Activated T-cell treated with anti-CD3 and anti-CD28 coated beads for 4 hours (primary cell): ENCODE measurements around the gene CSRNP3.
"Not testable (repeated sequence)": the region's sequence is repeated elsewhere in the genome, so short reads cannot be mapped to it uniquely, and the experiment has no call there.

Experiments
- DNase-seq: peaks from one replicate; pipeline ENCODE4 v3.0.0-alpha.2; 2020

Gene CSRNP3

GRCh38 chr2:165558832-165559231 lies 89.3 kb downstream of the CSRNP3 start:
- DNase-seq: no peak

DNA sequence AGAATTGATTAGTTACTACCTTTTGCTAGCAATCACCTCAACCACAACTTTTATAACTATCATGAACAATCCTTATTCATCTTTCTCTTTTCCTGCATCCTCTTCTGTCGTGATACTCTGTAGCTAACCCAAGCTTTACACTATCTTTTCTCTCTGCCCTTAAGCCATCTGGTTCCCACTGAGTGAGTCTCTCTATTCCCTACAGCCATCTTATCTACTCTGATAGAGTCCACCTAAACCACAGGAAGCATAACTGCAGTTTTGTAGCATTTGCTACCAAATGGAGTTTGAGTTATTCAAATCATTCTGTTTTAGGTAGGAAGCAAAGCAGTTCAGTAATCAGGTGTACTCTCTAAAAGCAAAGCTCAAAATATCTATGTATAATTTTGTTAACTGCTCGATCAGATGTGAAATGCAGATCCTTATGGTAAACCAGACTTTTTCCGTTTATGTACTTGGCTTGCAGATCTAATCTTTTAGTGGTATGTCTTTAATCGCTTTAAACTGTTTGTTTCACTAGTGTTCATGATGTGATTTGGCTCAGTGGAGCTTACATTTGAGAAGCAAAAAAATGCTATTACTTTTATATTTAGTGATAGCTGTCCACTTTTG lies 91.0 kb downstream of the CSRNP3 start:
- no peak for DNase-seq

GRCh38 chr2:165561516-165561915 lies 92.0 kb downstream of the CSRNP3 start:
- no peak for DNase-seq

DNA sequence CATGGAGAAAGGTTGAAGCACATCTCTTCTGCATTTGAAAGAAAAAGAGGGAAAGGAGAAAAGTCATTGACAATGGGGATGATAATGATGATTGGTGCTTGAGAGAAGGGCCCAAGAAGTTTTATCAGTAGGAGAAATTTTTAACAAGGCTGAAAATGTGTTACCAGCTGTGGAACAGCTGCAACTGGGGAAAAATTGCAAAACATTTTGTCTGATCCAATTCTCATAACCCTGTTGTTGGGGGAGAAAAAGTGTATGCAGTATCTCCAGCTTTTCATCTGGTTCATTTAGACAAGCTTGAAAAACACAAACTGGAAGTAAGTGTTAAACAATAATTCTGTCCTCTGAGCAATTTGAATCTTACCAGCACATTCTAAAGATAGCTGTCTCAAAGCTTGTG lies 92.7 kb downstream of the CSRNP3 start:
- DNase-seq: no peak

GRCh38 chr2:165563468-165564225 lies 94.1 kb downstream of the CSRNP3 start:
- DNase-seq: no peak

DNA sequence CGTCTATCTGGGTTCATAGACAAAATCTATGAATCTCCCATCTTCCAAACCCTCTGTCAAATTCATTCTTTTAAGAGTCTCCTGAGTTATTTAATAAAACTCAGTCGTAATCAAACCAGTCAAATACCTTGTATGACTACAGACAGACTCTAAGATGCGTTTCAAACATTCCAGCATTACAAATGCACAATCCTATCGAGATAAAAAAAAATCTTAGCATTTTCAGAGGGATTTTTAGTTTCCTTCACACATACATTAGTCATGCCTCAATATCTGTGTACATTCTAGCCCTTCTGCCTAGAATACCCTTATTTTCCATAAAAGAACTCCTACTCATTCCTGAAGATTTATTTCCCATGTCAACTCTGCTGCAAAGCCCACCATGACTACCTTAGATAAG lies 96.5 kb downstream of the CSRNP3 start:
- no peak for DNase-seq

GRCh38 chr2:165567273-165567672 lies 97.8 kb downstream of the CSRNP3 start:
- DNase-seq: no peak

DNA sequence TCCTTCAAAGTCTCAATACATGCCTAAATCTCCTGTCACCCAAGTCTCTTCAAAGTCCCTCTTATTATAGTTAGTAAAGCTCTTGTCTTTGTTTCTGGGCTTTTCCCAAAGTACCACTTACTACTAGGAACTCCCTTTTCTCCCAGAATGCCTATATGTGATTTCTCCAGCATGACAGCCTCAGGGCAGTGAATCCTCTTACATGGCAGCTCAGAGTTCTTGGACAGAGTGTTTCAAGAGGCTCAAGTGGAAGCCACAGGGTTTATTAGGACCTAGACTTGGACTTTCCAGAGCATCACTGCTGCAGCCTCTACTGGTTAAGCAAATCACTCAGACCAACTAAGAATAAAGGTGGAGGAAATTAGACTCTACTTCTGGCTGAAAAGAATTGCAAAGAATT lies 98.9 kb downstream of the CSRNP3 start:
- no peak for DNase-seq

DNA sequence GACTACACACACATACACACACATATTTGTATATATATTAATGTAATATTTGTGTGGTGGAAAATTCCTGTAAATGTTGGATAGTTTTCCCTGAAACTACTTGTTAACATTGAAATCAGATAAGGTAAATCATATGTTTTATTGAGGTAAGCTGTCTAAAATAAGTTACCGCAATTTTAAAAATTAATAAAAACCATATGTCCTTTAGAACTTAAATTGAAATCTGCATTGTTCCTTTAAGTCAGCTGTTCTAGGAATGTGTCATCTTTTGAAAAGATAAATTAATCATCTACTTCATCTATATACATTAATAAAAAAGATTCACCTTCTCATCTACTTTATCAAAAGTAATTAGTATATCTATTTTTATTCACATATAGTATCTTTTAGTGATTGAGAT lies 102.0 kb downstream of the CSRNP3 start:
- no peak for DNase-seq

DNA sequence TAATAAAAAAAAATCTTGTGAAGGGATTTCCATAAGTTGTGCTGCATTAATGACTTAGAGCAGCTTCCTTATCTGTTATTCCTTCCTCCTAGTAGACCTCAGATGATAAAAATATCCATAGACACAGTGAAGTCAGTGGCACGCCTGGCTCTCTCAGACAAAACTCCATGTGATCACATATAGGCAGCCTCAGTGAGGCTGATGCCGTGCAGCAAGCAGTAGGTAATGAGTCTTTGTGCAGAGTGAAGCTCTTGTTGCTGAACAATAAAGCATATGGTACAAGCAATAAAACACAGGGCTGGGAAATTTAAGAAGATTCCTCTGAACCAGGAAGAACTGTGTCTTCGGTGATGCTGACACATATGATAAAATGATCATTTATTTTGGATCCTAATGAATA lies 102.7 kb downstream of the CSRNP3 start:
- no peak for DNase-seq

DNA sequence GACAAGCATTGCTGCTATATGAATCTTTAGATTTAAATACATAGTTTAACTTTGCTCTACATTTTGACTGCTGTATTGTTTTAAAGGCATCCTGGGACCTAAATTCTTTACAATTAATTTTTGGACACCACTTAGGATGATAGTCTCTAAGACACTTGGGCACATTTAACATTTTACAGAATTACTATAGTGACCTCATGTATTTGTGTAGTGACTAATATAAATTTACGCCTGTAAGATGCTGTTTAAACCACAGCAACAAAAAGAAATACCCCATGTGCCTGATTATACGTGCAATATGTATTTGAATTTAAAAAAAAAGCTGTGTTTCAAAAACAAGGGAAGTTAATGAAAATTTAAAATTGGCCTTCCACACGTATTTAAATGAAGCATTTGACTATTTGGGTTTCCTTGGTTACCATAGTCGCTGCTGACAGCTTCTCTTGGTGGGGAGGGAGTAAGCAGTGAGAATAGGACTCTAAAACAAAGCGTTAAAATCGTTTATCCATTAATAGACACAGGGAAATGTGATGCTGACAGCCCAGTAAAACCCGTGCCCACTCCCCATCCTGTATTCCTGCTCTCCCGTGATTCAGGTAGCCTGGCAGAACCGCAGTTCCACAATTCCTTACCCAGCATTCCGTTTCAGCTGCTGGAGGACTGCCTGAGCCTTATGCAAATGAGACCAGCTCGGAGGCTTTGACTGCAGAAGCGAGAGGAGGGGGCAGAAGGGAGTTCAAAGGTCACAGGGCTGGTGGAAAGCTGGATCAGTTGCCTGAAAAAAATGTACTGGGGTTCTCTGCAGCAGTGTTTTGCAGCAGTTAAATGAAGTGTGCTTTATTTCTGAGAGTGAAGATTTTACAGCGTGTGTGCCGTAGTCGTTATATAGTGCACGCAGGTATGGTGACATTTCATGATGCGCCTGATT lies 104.3 kb downstream of the CSRNP3 start:
- DNase-seq: no peak

DNA sequence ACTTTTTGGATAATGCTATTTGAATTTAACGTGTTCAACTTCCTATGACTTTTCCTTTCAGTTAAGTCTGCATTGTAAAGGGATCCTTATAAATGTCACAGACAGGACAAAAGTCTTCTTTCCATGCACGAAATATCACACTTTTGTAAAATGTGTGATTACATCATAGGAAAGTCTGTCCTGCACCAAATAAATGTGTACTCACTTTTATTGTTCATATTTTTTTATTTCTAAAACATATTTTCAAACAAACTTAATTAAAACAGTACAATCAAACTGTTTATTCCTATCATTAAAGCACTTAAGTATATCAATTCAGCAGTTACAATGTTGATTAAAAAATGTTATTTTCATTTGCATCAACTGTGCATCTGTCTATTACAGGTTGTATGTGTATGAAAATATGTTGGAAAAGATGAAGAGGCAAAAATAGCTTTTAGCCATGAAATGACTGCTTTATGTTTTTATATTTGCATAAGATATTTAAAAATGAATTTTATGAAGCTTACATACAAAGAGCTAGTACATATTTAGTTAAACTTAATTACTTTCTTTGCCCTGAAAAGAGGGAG lies 105.6 kb downstream of the CSRNP3 start:
- DNase-seq: no peak

DNA sequence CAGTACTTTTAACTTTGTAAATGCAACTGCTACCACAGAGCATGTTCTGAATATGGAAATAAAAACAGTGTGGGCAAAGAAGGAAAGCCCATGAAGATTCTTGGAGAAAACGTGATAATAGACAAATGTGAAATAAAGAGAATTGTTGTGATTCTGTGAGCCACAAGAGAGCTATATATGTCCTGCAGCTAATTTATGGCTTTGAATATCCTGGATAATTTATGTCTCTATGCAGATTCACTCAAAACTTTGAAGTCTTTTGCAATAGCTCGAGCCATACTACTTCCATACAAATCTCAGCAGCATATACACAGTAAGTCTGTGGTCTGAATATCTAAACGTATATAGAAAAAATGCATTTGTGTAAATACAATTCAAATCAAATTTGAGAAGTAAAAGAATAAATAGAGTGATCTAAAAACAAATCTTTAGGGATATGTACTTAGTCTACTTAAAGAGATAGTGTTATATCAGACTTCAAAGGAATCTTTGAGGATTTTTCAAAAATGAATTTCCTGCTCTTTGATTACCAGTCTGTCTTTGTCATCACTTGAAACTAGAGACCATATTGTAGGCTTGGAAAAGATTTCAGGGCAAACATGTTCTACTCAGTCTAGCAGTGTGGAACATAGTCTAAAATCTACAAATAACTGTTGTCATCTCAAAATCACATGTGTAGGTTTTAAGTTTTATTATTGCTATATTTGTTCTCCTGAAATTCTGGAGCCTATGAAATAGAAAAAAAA lies 107.1 kb downstream of the CSRNP3 start:
- no peak for DNase-seq

GRCh38 chr2:165582409-165582808 lies 112.9 kb downstream of the CSRNP3 start:
- no peak for DNase-seq

- no peak for DNase-seq
Observed at GRCh38 chr2:165582863-165583506, 113.5 kb downstream of the CSRNP3 start.

- DNase-seq: no peak
Observed at GRCh38 chr2:165584126-165584654, 114.7 kb downstream of the CSRNP3 start.

GRCh38 chr2:165586019-165586418 lies 116.5 kb downstream of the CSRNP3 start:
- DNase-seq: no peak

GRCh38 chr2:165587335-165587938 lies 117.9 kb downstream of the CSRNP3 start:
- no peak for DNase-seq

DNA sequence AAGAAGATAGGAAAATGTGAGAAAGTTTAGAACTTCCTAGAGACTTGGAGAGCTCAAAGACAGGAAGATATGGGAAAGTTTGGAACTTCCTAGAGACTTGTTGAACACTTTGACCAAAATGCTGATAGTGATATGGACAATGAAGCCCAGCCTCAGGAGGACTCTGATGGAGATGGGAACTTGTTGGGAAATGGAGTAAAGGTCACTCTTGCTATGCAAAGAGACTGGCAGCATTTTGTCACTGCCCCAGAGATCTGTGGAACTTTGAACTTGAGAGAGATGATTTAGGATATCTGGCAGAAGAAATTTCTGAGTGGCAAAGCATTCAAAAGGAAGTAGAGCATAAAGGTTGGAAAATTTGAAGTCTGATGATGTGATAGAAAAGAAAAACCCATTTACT lies 121.5 kb downstream of the CSRNP3 start:
- not testable (repeated sequence) for DNase-seq

- no peak for DNase-seq
Observed at GRCh38 chr2:165593081-165593480, 123.6 kb downstream of the CSRNP3 start.

GRCh38 chr2:165594231-165594934 lies 124.9 kb downstream of the CSRNP3 start:
- DNase-seq: no peak
